K562 (cell line): ENCODE results near the gene NINJ1. TPM values are rescaled to one million over a fixed set of nuclear protein-coding genes. Genes with fewer than 3 reads are reported as not detected.

Experiments used
- ATF4 ChIP-seq: fragments of 450-650 bp; formaldehyde crosslinking; IDR thresholded peaks from 2 replicates; pipeline ENCODE4 v1.4.0; 2022; ENCODE audit warnings: mild to moderate bottlenecking, moderate library complexity
- CHD1 ChIP-seq: fragments of 200-600 bp; sonication (generic); IDR thresholded peaks from one replicate; pipeline ENCODE4 v1.6.1; 2012; ENCODE audit warnings: mild to moderate bottlenecking, moderate library complexity, low read length, inconsistent platforms
- CREM ChIP-seq: IDR thresholded peaks from 2 replicates; pipeline ENCODE4 v1.6.1; 2014; ENCODE audit warnings: antibody characterized with exemption, low read depth
- DNMT1 ChIP-seq: fragments of 450-650 bp; IDR thresholded peaks from 2 replicates; pipeline ENCODE4 v1.6.1; 2016; ENCODE audit warnings: antibody characterized with exemption, mild to moderate bottlenecking
- FOXJ3 ChIP-seq: sonication (generic); formaldehyde crosslinking; IDR thresholded peaks from 2 replicates; pipeline ENCODE4 v1.4.0; 2020; ENCODE audit warnings: mild to moderate bottlenecking, missing genetic modification reagents
- MCM5 ChIP-seq: fragments of 450-650 bp; IDR thresholded peaks from 2 replicates; pipeline ENCODE4 v1.6.1; 2016; ENCODE audit warnings: low read depth
- MIER1 ChIP-seq: fragments of 450-650 bp; IDR thresholded peaks from 2 replicates; pipeline ENCODE4 v1.6.1; 2016; ENCODE audit warnings: antibody characterized with exemption, mild to moderate bottlenecking, low read depth
- NKRF ChIP-seq: fragments of 450-650 bp; IDR thresholded peaks from 2 replicates; pipeline ENCODE4 v1.6.1; 2016; ENCODE audit warnings: borderline replicate concordance
- PHF20 ChIP-seq: fragments of 450-650 bp; IDR thresholded peaks from 2 replicates; pipeline ENCODE4 v1.6.1; 2018; ENCODE audit not compliant: partially characterized antibody
- RNF2 ChIP-seq: sonication (generic); IDR thresholded peaks from 2 replicates; pipeline ENCODE4 v1.6.1; 2016
- SETDB1 ChIP-seq: IDR thresholded peaks from one replicate; pipeline ENCODE4 v1.6.1; 2012; ENCODE audit warnings: low read length, control low read depth, inconsistent platforms
- SMARCA5 ChIP-seq: fragments of 450-650 bp; IDR thresholded peaks from 2 replicates; pipeline ENCODE4 v1.6.1; 2016
- THRAP3 ChIP-seq: fragments of 450-650 bp; IDR thresholded peaks from 2 replicates; pipeline ENCODE4 v1.6.1; 2016; ENCODE audit warnings: mild to moderate bottlenecking, inconsistent platforms, borderline replicate concordance
- ZNF140 ChIP-seq: fragments of 250-450 bp; sonication (Bioruptor Pico); IDR thresholded peaks from 2 replicates; pipeline ENCODE4 v1.8.0; 2021; ENCODE audit warnings: moderate library complexity, mild to moderate bottlenecking, inconsistent platforms
- ZNF146 ChIP-seq: IDR thresholded peaks from one replicate; pipeline ENCODE4 v1.6.1; 2018; ENCODE audit warnings: missing compliant biosample characterization; ENCODE audit not compliant: unreplicated experiment
- ZNF24 ChIP-seq: fragments of 450-650 bp; IDR thresholded peaks from 2 replicates; pipeline ENCODE4 v1.6.1; 2016
- ZNF395 ChIP-seq: fragments of 200-800 bp; sonication (Bioruptor generic); IDR thresholded peaks from 2 replicates; pipeline ENCODE4 v1.6.1; 2017; ENCODE audit warnings: missing genetic modification characterization, missing compliant biosample characterization
- ZNF584 ChIP-seq: fragments of 200-800 bp; sonication (Bioruptor generic); IDR thresholded peaks from 2 replicates; pipeline ENCODE4 v1.6.1; 2016; ENCODE audit warnings: low read depth, mild to moderate bottlenecking, missing genetic modification characterization, missing compliant biosample characterization
- polyA plus RNA-seq, 8 experiments: library from polyadenylated mRNA; depleted of rRNA in 4 of 8; stranded (reverse) in 5 of 8; unstranded in 3 of 8; fragments of >200 nt; fragmentation: Nextera tagmentation in 2 of 8; fragmentation: Illumina TruSeq in 1 of 8; extraction: Ambion mirVana in 2 of 8; extraction: Trizol in 1 of 8; gene quantifications; 2 replicates each; pipeline versions ENCODE4 v1.2.1 to v1.2.3, GENCODE V29; 2011 to 2014; ENCODE audit warnings: inconsistent platforms in 1 of 8, missing spikeins in 1 of 8
- total RNA-seq, 7 experiments: library from RNA; depleted of rRNA in 6 of 7; stranded (reverse); fragments of >200 nt in 6 of 7; fragmentation: Illumina TruSeq in 2 of 7; extraction: Trizol in 2 of 7; gene quantifications; 2 replicates each; pipeline versions ENCODE4 v1.2.1 to v1.2.3, GENCODE V29; 2011 to 2021; ENCODE audit warnings: low replicate concordance in 1 of 7
- TF ChIP-seq, protein P1 (sequence below): fragments of 450-650 bp; IDR thresholded peaks from 2 replicates; pipeline ENCODE4 v1.7.0; 2016; ENCODE audit warnings: borderline replicate concordance
- TF ChIP-seq, protein P2 (sequence below): fragments of 250-450 bp; sonication (Bioruptor Pico); IDR thresholded peaks from 2 replicates; pipeline ENCODE4 v1.4.0; 2020; ENCODE audit warnings: borderline replicate concordance
- TF ChIP-seq, protein P3 (sequence below): IDR thresholded peaks from 2 replicates; pipeline ENCODE4 v1.6.1; 2016; ENCODE audit warnings: missing genetic modification characterization, missing compliant biosample characterization

The NINJ1 gene
- total and polyA plus RNA-seq, 9 of the 15 experiments (the other 6 are each of a cell fraction or from before 2014, with no cell fraction given): 0.13 to 8.4 (median 4.9) TPM

DNA sequence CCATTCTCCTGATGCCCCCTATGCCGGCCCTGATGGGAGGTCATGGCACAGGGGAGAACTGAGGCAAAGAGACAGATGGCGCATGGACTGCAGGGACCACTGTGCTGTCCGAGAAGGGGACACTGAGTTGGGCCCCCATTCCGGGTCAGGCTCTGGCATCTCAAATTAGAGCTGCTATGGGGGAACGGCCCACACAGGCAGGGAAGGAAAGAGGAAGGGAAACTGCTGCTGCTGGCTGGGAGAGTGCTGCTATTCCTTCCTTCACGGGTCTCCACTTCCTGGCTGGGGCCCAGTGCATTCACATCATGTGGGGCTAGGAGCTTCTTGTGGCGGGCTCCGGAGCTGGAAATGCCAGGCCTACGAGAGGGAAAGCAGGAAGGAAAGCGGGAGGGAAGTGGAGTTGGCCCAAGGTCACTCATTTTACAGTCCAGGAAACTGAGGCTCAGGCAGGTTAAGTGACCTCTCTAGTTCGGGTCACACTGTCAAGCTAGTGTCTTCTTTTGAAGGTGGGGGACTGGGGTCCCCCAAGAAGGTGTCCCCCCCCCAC, 39.3 kb downstream of the NINJ1 start (continued):
- no peak for TF ChIP-seq MCM5
- TF ChIP-seq, protein P1, sequence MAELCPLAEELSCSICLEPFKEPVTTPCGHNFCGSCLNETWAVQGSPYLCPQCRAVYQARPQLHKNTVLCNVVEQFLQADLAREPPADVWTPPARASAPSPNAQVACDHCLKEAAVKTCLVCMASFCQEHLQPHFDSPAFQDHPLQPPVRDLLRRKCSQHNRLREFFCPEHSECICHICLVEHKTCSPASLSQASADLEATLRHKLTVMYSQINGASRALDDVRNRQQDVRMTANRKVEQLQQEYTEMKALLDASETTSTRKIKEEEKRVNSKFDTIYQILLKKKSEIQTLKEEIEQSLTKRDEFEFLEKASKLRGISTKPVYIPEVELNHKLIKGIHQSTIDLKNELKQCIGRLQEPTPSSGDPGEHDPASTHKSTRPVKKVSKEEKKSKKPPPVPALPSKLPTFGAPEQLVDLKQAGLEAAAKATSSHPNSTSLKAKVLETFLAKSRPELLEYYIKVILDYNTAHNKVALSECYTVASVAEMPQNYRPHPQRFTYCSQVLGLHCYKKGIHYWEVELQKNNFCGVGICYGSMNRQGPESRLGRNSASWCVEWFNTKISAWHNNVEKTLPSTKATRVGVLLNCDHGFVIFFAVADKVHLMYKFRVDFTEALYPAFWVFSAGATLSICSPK: 0 out of 2 replicates have a peak, but pooled peaks have one; percentile 72
- 0 out of 2 replicates have a peak, but pooled peaks have one; percentile 34 for TF ChIP-seq NKRF
- 0 out of 2 replicates have a peak, but pooled peaks have one; percentile 68 for TF ChIP-seq SMARCA5
- TF ChIP-seq SETDB1: no peak
- TF ChIP-seq, protein P2, sequence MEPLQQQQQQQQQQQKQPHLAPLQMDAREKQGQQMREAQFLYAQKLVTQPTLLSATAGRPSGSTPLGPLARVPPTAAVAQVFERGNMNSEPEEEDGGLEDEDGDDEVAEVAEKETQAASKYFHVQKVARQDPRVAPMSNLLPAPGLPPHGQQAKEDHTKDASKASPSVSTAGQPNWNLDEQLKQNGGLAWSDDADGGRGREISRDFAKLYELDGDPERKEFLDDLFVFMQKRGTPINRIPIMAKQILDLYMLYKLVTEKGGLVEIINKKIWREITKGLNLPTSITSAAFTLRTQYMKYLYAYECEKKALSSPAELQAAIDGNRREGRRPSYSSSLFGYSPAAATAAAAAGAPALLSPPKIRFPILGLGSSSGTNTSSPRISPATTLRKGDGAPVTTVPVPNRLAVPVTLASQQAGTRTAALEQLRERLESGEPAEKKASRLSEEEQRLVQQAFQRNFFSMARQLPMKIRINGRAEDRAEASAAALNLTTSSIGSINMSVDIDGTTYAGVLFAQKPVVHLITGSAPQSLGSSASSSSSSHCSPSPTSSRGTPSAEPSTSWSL: no peak
- 0 out of 2 replicates have a peak, but pooled peaks have one; percentile 42 for TF ChIP-seq MIER1
- TF ChIP-seq ZNF24: no peak
- no peak for TF ChIP-seq ZNF140
- TF ChIP-seq CHD1: peak; percentile 57
- TF ChIP-seq CREM: no peak
- no peak for TF ChIP-seq ZNF146 (CRISPR knock-in tag)
- 0 out of 2 replicates have a peak, but pooled peaks have one; percentile 51 for TF ChIP-seq ZNF395 (CRISPR knock-in tag)
- peak; percentile 80; the same call in 1 of the 2 replicates for TF ChIP-seq THRAP3
- TF ChIP-seq RNF2: no peak
- TF ChIP-seq, protein P3, sequence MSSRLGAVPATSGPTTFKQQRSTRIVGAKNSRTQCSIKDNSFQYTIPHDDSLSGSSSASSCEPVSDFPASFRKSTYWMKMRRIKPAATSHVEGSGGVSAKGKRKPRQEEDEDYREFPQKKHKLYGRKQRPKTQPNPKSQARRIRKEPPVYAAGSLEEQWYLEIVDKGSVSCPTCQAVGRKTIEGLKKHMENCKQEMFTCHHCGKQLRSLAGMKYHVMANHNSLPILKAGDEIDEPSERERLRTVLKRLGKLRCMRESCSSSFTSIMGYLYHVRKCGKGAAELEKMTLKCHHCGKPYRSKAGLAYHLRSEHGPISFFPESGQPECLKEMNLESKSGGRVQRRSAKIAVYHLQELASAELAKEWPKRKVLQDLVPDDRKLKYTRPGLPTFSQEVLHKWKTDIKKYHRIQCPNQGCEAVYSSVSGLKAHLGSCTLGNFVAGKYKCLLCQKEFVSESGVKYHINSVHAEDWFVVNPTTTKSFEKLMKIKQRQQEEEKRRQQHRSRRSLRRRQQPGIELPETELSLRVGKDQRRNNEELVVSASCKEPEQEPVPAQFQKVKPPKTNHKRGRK: no peak
- TF ChIP-seq ATF4 (CRISPR knock-in tag): no peak
- TF ChIP-seq PHF20: no peak
- TF ChIP-seq FOXJ3 (CRISPR knock-in tag): no peak
- no peak for TF ChIP-seq ZNF584 (CRISPR knock-in tag)
- no peak for TF ChIP-seq DNMT1
